Measurements from ENCODE around the gene ITGB6.

DNA sequence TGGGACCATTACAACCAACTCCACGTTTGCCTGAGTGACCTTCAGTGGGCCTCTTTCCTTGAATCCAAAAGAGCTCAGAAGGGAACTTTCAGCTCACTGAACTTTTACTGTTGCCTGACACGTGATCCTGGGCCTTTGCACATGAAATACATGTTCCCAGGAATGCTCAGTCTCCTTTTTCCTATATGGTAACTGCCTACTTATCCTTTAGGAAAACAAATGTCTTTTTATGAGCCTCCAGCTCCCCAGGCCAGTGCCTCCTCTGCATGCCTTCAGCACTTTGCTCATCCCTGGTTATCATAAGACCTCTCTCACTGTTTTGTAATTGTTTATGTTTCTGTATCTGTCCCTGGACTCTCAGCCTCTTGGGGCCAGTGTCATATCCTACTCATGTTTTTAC, 142.7 kb downstream of the ITGB6 start:
- no peak for TF ChIP-seq POLR2A (IDR thresholded peaks at IDR 0.05; ENCODE audit: low read depth, low read length)
- TF ChIP-seq TAF1 (IDR thresholded peaks at IDR 0.05; ENCODE audit: borderline replicate concordance, low read depth, low read length): no peak
- TF ChIP-seq POLR2AphosphoS5 (IDR thresholded peaks at IDR 0.05; ENCODE audit: low read depth, low read length): no peak
